Measurements from ENCODE around the gene DDX47. TPM values are rescaled to one million over a fixed set of nuclear protein-coding genes. Genes with fewer than 3 reads are reported as not detected.

Gene DDX47
- total and polyA plus RNA-seq, 2 donors (not counting 1 experiment from before 2014, with no cell fraction given), result 50.1 to 93.7 TPM

DNA sequence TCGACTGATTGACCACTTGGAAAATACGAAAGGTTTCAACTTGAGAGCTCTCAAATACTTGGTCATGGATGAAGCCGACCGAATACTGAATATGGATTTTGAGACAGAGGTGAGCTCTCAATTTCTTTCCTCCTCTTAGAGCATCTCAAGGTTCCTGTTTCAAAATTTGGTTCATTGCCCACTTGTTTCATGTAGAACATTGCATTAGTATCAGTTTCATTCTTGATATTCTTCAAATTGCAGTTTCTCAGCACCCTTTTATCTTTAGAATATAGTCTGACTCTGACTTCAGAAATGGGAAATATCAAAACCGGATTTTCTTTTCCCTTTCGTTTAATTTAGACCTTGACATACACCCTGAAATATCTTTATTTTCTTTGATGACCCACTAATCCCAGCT, 8.8 kb downstream of the DDX47 start:
- Mint-ChIP-seq H3K4me3 (no peak overlapping the region), H3K27ac (no peak overlapping the region), H3K4me1 (peaks cover 26% of the 10 kb centered on the region), H3K9me3 (ENCODE audit: insufficient read depth) (no peaks in the 10 kb centered on the region), H3K27me3 (no peaks in the 10 kb centered on the region)
- Histone ChIP-seq H3K4me2 (replicated peaks; ENCODE audit: low read depth, low read length, poor library complexity, severe bottlenecking) (no peak overlapping the region), H2AFZ (ENCODE audit: insufficient read depth, low read depth, low read length, poor library complexity, severe bottlenecking) (no peak overlapping the region), H3K4me1 (ENCODE audit: control insufficient read depth in 2 of 2, insufficient read depth in 2 of 2, low read length in 2 of 2) (no peaks in the 10 kb centered on the region), H3K9ac (ENCODE audit: low read length) (no peak overlapping the region), H3K27me3 (replicated peaks in 1 of 4; ENCODE audit: control extremely low read depth in 1 of 4, control insufficient read depth in 3 of 4, insufficient read depth in 4 of 4, low read length in 3 of 4) (no peaks in the 10 kb centered on the region), H4K20me1 (ENCODE audit: control insufficient read depth, insufficient read depth, low read length, poor library complexity, severe bottlenecking) (peaks cover 34% of the 10 kb centered on the region), H3K36me3 (replicated peaks in 1 of 2; ENCODE audit: control extremely low read depth in 1 of 2, control insufficient read depth in 1 of 2, extremely low read depth in 1 of 2, insufficient read depth in 2 of 2, low read length in 1 of 2) (peaks cover 19 to 78% of the 10 kb centered on the region in 2 experiments), H3K27ac (ENCODE audit: low read length in 2 of 2) (no peak overlapping the region), H3K79me2 (ENCODE audit: control insufficient read depth, insufficient read depth, low read length) (peaks cover 30% of the 10 kb centered on the region), H3K9me3 (ENCODE audit: control extremely low read depth in 1 of 3, control insufficient read depth in 2 of 3, insufficient read depth in 1 of 3, low read length in 2 of 3) (no peaks in the 10 kb centered on the region), H3K4me3 (ENCODE audit: control extremely low read depth in 1 of 5, extremely low read depth in 1 of 5, insufficient read depth in 1 of 5, low read depth in 2 of 5, low read length in 4 of 5) (no peak overlapping the region)
- ChIA-PET POLR2A (no interaction called here), CTCF (interaction anchor here (0.8 to 1.8 kb wide), 7 partner anchors 8 to 85 kb away, joined by 3 to 13 read pairs (median 3); no protein-coding TSS in a partner anchor)
- TF ChIP-seq, protein P1, sequence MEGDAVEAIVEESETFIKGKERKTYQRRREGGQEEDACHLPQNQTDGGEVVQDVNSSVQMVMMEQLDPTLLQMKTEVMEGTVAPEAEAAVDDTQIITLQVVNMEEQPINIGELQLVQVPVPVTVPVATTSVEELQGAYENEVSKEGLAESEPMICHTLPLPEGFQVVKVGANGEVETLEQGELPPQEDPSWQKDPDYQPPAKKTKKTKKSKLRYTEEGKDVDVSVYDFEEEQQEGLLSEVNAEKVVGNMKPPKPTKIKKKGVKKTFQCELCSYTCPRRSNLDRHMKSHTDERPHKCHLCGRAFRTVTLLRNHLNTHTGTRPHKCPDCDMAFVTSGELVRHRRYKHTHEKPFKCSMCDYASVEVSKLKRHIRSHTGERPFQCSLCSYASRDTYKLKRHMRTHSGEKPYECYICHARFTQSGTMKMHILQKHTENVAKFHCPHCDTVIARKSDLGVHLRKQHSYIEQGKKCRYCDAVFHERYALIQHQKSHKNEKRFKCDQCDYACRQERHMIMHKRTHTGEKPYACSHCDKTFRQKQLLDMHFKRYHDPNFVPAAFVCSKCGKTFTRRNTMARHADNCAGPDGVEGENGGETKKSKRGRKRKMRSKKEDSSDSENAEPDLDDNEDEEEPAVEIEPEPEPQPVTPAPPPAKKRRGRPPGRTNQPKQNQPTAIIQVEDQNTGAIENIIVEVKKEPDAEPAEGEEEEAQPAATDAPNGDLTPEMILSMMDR (IDR thresholded peaks at IDR 0.05), result no peak
- no peak for TF ChIP-seq EZH2 (IDR thresholded peaks at IDR 0.05; ENCODE audit: borderline replicate concordance, insufficient read depth, low read depth, low read length, poor library complexity, severe bottlenecking)
- intact Hi-C loops (cut with micrococcal nuclease), result no loop called here
- no peak for ATAC-seq (ENCODE audit: low read depth)
- DNase-seq, result no peak
- no CpG with 5 or more reads among the region's 6 CpGs for WGBS (ENCODE audit: insufficient coverage)

DNA sequence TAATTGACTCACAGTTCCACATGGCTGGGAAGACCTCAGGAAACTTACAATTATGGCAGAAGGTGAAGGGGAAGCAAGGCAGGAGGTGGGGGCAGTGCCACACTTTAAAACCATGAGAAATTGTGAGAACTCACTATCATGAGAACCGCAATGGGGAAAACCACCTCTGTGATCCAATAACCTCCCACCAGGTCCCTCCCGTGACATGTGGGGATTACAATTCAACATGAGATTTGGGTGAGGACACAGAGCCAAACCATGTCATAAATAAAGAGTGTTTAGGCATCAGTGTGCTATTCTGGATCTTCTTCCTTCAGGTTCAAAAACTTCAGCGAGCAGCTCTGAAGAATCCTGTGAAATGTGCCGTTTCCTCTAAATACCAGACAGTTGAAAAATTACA, 9.7 kb downstream of the DDX47 start:
- H3K27me3 ChIP-seq (replicated peaks in 1 of 4; ENCODE audit: control extremely low read depth in 1 of 4, control insufficient read depth in 3 of 4, insufficient read depth in 4 of 4, low read length in 3 of 4), result no peaks in the 10 kb centered on the region
- no peak overlapping the region for H3K4me2 ChIP-seq (replicated peaks; ENCODE audit: low read depth, low read length, poor library complexity, severe bottlenecking)
- ATAC-seq (ENCODE audit: low read depth) (no peak), DNase-seq (no peak)
- H3K4me1 Mint-ChIP-seq, result peaks cover 20% of the 10 kb centered on the region
- ChIA-PET POLR2A (no interaction called here), CTCF (interaction anchor here (1.1 to 1.7 kb wide), 4 partner anchors 9 to 86 kb away, joined by 3 to 5 read pairs (median 4); no protein-coding TSS in a partner anchor)
- no peak overlapping the region for H3K4me3 ChIP-seq (ENCODE audit: control extremely low read depth in 1 of 5, extremely low read depth in 1 of 5, insufficient read depth in 1 of 5, low read depth in 2 of 5, low read length in 4 of 5)
- H3K27ac Mint-ChIP-seq, result no peak overlapping the region
- no peaks in the 10 kb centered on the region for H3K4me1 ChIP-seq (ENCODE audit: control insufficient read depth in 2 of 2, insufficient read depth in 2 of 2, low read length in 2 of 2)
- H2AFZ ChIP-seq (ENCODE audit: insufficient read depth, low read depth, low read length, poor library complexity, severe bottlenecking), result no peak overlapping the region
- H3K27ac ChIP-seq (ENCODE audit: low read length in 2 of 2), result no peak overlapping the region
- H3K9me3 ChIP-seq (ENCODE audit: control extremely low read depth in 1 of 3, control insufficient read depth in 2 of 3, insufficient read depth in 1 of 3, low read length in 2 of 3), result no peaks in the 10 kb centered on the region
- H3K4me3 Mint-ChIP-seq, result no peak overlapping the region
- TF ChIP-seq EZH2 (IDR thresholded peaks at IDR 0.05; ENCODE audit: borderline replicate concordance, insufficient read depth, low read depth, low read length, poor library complexity, severe bottlenecking), result no peak
- TF ChIP-seq, protein P1 (IDR thresholded peaks at IDR 0.05), result no peak
- intact Hi-C loops (cut with micrococcal nuclease), result no loop called here
- peaks cover 30% of the 10 kb centered on the region for H4K20me1 ChIP-seq (ENCODE audit: control insufficient read depth, insufficient read depth, low read length, poor library complexity, severe bottlenecking)
- peaks cover 19 to 79% of the 10 kb centered on the region in 2 experiments for H3K36me3 ChIP-seq (replicated peaks in 1 of 2; ENCODE audit: control extremely low read depth in 1 of 2, control insufficient read depth in 1 of 2, extremely low read depth in 1 of 2, insufficient read depth in 2 of 2, low read length in 1 of 2)
- peaks cover 21% of the 10 kb centered on the region for H3K79me2 ChIP-seq (ENCODE audit: control insufficient read depth, insufficient read depth, low read length)
- H3K9me3 Mint-ChIP-seq (ENCODE audit: insufficient read depth), result no peaks in the 10 kb centered on the region
- H3K27me3 Mint-ChIP-seq, result no peaks in the 10 kb centered on the region
- no peak overlapping the region for H3K9ac ChIP-seq (ENCODE audit: low read length)
- no CpG with 5 or more reads among the region's 4 CpGs for WGBS (ENCODE audit: insufficient coverage)

All from B cell (primary cell).